MM.1S (cell line): Measurements from ENCODE around the gene RABIF.

ENCODE experiments used
- DNase-seq: peaks from one replicate; pipeline ENCODE4 v3.0.0-alpha.2; 2015
- H2AFZ ChIP-seq: fragments of 300-600 bp; sonication (generic); 2 replicates; pipeline ENCODE4 v1.6.0; 2016; ENCODE audit warnings: antibody characterized with exemption, low read length
- H3F3A ChIP-seq: fragments of 300-600 bp; sonication (generic); 2 replicates; pipeline ENCODE4 v1.6.1; 2016; ENCODE audit warnings: mild to moderate bottlenecking, antibody characterized with exemption, low read length, moderate library complexity, mixed read lengths; ENCODE audit not compliant: insufficient read depth
- H3K27ac ChIP-seq: fragments of 300-600 bp; sonication (generic); 2 replicates; pipeline ENCODE4 v1.5.1; 2016; ENCODE audit warnings: mild to moderate bottlenecking, low read length
- H3K27me3 ChIP-seq: fragments of 300-600 bp; sonication (generic); replicated peaks from 2 replicates; pipeline ENCODE4 v1.6.0; 2016; ENCODE audit warnings: low read length; ENCODE audit not compliant: insufficient read depth
- H3K36me3 ChIP-seq: fragments of 300-600 bp; sonication (generic); replicated peaks from 2 replicates; pipeline ENCODE4 v1.6.1; 2016; ENCODE audit warnings: mild to moderate bottlenecking, low read length, mixed read lengths; ENCODE audit not compliant: insufficient read depth
- H3K4me1 ChIP-seq: fragments of 300-600 bp; sonication (generic); 2 replicates; pipeline ENCODE4 v1.6.1; 2016; ENCODE audit warnings: low read length, mixed read lengths
- H3K4me2 ChIP-seq: fragments of 300-600 bp; sonication (generic); 2 replicates; pipeline ENCODE4 v1.6.0; 2016; ENCODE audit warnings: low read depth, low read length
- H3K4me3 ChIP-seq: fragments of 300-600 bp; sonication (generic); 2 replicates; pipeline ENCODE4 v1.5.1; 2016; ENCODE audit warnings: low read length, mixed read lengths
- H3K79me2 ChIP-seq: fragments of 300-600 bp; sonication (generic); 2 replicates; pipeline ENCODE4 v1.6.1; 2016; ENCODE audit warnings: mixed run types, low read length, mixed read lengths
- H3K9ac ChIP-seq: fragments of 300-600 bp; sonication (generic); 2 replicates; pipeline ENCODE4 v1.6.1; 2016; ENCODE audit warnings: low read length, mixed read lengths
- H3K9me2 ChIP-seq: fragments of 300-600 bp; sonication (generic); replicated peaks from 2 replicates; pipeline ENCODE4 v1.6.1; 2016; ENCODE audit warnings: mild to moderate bottlenecking, low read length, mixed read lengths; ENCODE audit not compliant: insufficient read depth
- H3K9me3 ChIP-seq: fragments of 300-600 bp; sonication (generic); replicated peaks from 2 replicates; pipeline ENCODE4 v1.6.1; 2016; ENCODE audit warnings: mild to moderate bottlenecking, low read length, mixed read lengths; ENCODE audit not compliant: insufficient read depth
- H4K20me1 ChIP-seq: fragments of 300-600 bp; sonication (generic); 2 replicates; pipeline ENCODE4 v1.6.1; 2016; ENCODE audit warnings: mild to moderate bottlenecking, low read length, moderate library complexity, mixed read lengths; ENCODE audit not compliant: insufficient read depth
- EZH2 ChIP-seq: fragments of 300-600 bp; sonication (generic); optimal IDR thresholded peaks from 2 replicates; pipeline ENCODE3; 2017; ENCODE audit warnings: low read depth, mild to moderate bottlenecking, antibody characterized with exemption, low read length, mixed read lengths
- EZH2phosphoT487 ChIP-seq: fragments of 300-600 bp; sonication (generic); IDR thresholded peaks from 2 replicates; pipeline ENCODE4 v1.6.1; 2018; ENCODE audit warnings: antibody characterized with exemption, low read length
- TF ChIP-seq, protein P1 (sequence below): fragments of 300-600 bp; sonication (generic); IDR thresholded peaks from 2 replicates; pipeline ENCODE4 v1.5.1; 2016; ENCODE audit warnings: antibody characterized with exemption, low read length, mixed read lengths

RABIF gene

DNA sequence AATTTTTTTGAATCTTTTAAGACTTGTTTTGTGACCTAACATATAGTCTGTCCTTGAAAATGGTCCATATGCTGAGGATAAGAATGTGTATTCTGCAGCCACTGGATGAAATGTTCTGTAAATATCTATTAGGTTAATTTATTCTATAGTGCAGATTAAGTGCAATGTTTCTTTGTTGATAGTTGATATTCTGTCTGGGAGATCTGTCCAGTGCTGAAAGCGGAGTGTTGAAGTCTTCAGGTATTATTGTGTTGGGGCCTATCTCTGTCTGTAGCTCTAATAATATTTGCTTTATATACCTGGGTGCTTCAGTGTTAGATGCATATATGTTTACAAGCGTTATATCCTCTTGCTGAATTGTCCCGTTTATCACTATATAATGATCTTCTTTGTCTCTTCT lies 45.8 kb upstream of the RABIF start:
- no peak overlapping the region for H3K4me2 ChIP-seq
- no peak overlapping the region for H2AFZ ChIP-seq
- no peak overlapping the region for H3K4me3 ChIP-seq
- H3K9me2 ChIP-seq: no peaks in the 10 kb centered on the region
- H3K9ac ChIP-seq: no peak overlapping the region
- H3K27me3 ChIP-seq: peaks cover 10% of the 10 kb centered on the region; the same call in 1 of the 2 replicates
- no peaks in the 10 kb centered on the region for H4K20me1 ChIP-seq
- no peak for TF ChIP-seq EZH2phosphoT487
- H3K79me2 ChIP-seq: no peaks in the 10 kb centered on the region
- H3K9me3 ChIP-seq: no peaks in the 10 kb centered on the region
- no peak overlapping the region for H3K27ac ChIP-seq
- no peak for DNase-seq
- H3F3A ChIP-seq: no peaks in the 10 kb centered on the region
- H3K4me1 ChIP-seq: no peaks in the 10 kb centered on the region
- H3K36me3 ChIP-seq: no peaks in the 10 kb centered on the region

DNA sequence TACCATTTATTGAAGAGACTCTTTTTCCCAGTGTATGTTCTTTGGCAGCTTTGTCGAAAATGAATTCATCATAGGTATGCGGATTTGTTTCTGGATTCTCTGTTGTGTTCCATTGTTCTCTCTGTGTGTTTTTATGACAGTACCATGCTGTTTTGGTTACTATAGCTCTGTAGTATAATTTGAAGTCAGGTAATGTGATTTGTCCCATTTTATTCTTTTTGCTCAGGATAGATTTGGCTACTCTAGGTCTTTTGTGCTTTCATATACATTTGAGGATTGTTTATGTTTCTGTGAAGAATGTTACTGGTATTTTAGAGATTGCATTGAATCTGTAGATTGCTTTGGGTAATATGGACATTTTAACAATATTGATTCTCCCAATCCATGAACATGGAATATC lies 43.5 kb upstream of the RABIF start:
- Histone ChIP-seq H3K27me3 (peaks cover 15% of the 10 kb centered on the region), H3K9ac (no peak overlapping the region), H3F3A (no peaks in the 10 kb centered on the region), H3K4me1 (no peaks in the 10 kb centered on the region), H2AFZ (no peak overlapping the region), H3K79me2 (no peaks in the 10 kb centered on the region), H3K9me2 (no peaks in the 10 kb centered on the region), H3K36me3 (no peaks in the 10 kb centered on the region), H3K27ac (no peak overlapping the region), H3K9me3 (no peaks in the 10 kb centered on the region), H4K20me1 (no peaks in the 10 kb centered on the region), H3K4me2 (no peak overlapping the region), H3K4me3 (no peak overlapping the region)
- TF ChIP-seq EZH2phosphoT487 (no peak), EZH2 (no peak)
- TF ChIP-seq, protein P1, sequence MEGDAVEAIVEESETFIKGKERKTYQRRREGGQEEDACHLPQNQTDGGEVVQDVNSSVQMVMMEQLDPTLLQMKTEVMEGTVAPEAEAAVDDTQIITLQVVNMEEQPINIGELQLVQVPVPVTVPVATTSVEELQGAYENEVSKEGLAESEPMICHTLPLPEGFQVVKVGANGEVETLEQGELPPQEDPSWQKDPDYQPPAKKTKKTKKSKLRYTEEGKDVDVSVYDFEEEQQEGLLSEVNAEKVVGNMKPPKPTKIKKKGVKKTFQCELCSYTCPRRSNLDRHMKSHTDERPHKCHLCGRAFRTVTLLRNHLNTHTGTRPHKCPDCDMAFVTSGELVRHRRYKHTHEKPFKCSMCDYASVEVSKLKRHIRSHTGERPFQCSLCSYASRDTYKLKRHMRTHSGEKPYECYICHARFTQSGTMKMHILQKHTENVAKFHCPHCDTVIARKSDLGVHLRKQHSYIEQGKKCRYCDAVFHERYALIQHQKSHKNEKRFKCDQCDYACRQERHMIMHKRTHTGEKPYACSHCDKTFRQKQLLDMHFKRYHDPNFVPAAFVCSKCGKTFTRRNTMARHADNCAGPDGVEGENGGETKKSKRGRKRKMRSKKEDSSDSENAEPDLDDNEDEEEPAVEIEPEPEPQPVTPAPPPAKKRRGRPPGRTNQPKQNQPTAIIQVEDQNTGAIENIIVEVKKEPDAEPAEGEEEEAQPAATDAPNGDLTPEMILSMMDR: no peak
- DNase-seq: no peak

DNA sequence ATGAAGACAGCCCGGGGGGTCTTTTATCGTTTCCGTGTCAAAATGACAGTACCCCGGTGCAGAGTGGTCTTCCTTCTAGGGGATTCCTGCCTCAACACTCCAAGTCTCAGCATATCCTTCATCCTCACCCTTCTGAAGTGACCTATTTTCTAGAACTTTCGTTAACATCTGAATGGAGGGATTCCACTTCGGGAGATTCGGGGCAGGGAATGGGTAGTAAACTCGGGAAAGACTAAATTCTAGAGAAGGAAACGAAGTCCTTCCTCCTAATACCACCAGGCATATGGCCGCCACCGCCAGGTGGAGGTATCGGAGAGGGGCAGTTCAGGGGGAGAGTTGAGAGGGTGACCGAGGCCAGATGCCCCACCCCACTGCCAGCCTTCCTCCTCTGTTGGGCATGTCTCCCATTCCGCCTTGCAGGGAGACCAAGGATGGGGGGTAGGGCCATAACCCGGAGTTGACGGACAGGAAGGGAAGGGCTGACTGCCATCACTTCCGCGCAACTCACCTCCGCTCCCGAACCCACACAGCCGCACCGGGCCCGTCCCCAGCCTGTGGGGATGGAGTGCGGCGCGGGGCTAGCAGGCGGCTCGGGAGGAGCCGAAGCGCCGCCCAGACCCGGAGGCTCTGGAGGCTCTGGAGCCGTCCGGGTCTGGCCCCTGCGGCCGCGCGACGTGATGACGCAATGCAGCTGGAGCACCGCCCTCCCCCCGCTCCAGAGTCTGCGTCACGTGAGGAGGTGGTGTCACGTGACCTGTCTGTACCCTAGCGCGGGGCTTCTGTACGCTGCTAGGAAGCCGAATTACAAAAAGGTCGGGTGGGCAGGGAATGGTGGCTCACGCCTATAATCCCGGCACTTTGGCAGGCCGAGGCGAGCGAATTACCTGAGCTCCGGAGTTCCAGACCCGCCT lies 37.9 kb upstream of the RABIF start, which contains the start of gene KLHL12:
TSS of gene KLHL12 (minus strand) at position 654 of the 911 bp plus-strand sequence. CDS start 2,072 bp downstream, outside the sequence.
- Histone ChIP-seq H3K9ac (peak within 1 kb of the TSS; percentile 87), H3F3A (peaks cover 9% of the 10 kb centered on the region; the same call in 1 of the 2 replicates), H3K9me2 (no peaks in the 10 kb centered on the region), H3K27ac (peak within 1 kb of the TSS; percentile 84), H3K4me1 (0 out of 2 replicates have a peak, but pooled peaks cover 3% of the 10 kb centered on the region), H2AFZ (peak within 1 kb of the TSS; percentile 48), H3K4me3 (peak within 1 kb of the TSS; percentile 65), H3K9me3 (no peaks in the 10 kb centered on the region), H3K79me2 (peaks cover 26% of the 10 kb centered on the region), H3K36me3 (peaks cover 11% of the 10 kb centered on the region; the same call in 1 of the 2 replicates), H3K27me3 (peaks cover 7% of the 10 kb centered on the region), H3K4me2 (peak within 1 kb of the TSS; percentile 74), H4K20me1 (no peaks in the 10 kb centered on the region)
- peak; percentile 99 for DNase-seq
- TF ChIP-seq, protein P1: peak; percentile 82
- TF ChIP-seq EZH2 (no peak), EZH2phosphoT487 (no peak)

DNA sequence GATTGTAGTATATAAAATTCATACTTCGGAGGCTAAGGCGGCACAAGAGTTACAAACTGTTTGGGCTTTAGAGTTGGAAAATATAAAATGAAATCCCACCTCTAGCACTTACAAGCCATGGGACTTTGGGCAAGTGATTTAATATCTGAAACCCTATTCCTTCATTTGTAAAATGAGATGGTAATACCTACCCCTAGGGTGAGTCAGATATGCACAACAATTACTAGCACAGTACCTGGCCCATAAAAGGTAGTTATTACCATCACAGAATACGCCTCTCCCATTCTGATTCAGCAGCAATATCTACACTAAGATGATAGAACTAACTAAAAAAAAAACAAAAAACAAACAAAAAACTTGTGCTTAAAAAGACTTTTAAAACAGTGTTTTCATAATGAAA lies 34.6 kb upstream of the RABIF start:
- Histone ChIP-seq H3K27me3 (no peaks in the 10 kb centered on the region), H3K27ac (no peak overlapping the region), H3K4me3 (no peak overlapping the region), H4K20me1 (no peaks in the 10 kb centered on the region), H3F3A (peaks cover 9% of the 10 kb centered on the region; the same call in 1 of the 2 replicates), H3K4me2 (no peak overlapping the region), H3K9ac (no peak overlapping the region), H3K79me2 (peaks cover 30% of the 10 kb centered on the region), H3K9me2 (no peaks in the 10 kb centered on the region), H2AFZ (no peak overlapping the region), H3K36me3 (peaks cover 11% of the 10 kb centered on the region), H3K4me1 (0 out of 2 replicates have a peak, but pooled peaks cover 3% of the 10 kb centered on the region), H3K9me3 (no peaks in the 10 kb centered on the region)
- TF ChIP-seq, protein P1: no peak
- TF ChIP-seq EZH2 (no peak), EZH2phosphoT487 (no peak)
- no peak for DNase-seq
